Loucy (cell line): ENCODE data around the gene WDR7.

ENCODE experiments used
- H2AFZ ChIP-seq: fragments of 200-600 bp; sonication (generic); 2 replicates; pipeline ENCODE4 v1.6.0; 2016; ENCODE audit warnings: antibody characterized with exemption, mild to moderate bottlenecking, low read length, moderate library complexity
- H3F3A ChIP-seq: fragments of 200-600 bp; 2 replicates; pipeline ENCODE4 v1.6.0; 2016; ENCODE audit warnings: antibody characterized with exemption, low read depth, mild to moderate bottlenecking
- H3K27me3 ChIP-seq: fragments of 200-600 bp; sonication (generic); 2 replicates; pipeline ENCODE4 v1.6.1; 2014; ENCODE audit warnings: low read length, mild to moderate bottlenecking; ENCODE audit not compliant: insufficient read depth, poor library complexity, severe bottlenecking
- H3K36me3 ChIP-seq: fragments of 200-600 bp; sonication (generic); 2 replicates; pipeline ENCODE4 v1.6.1; 2016; ENCODE audit warnings: low read length; ENCODE audit not compliant: insufficient read depth
- H3K4me1 ChIP-seq: fragments of 200-600 bp; sonication (generic); 2 replicates; pipeline ENCODE4 v1.5.1; 2014; ENCODE audit warnings: low read length, mild to moderate bottlenecking; ENCODE audit not compliant: insufficient read depth, poor library complexity, severe bottlenecking
- H3K4me2 ChIP-seq: fragments of 200-600 bp; sonication (generic); 2 replicates; pipeline ENCODE4 v1.6.0; 2014; ENCODE audit warnings: antibody characterized with exemption, low read length, low read depth, mild to moderate bottlenecking; ENCODE audit not compliant: poor library complexity, severe bottlenecking
- H3K4me3 ChIP-seq: fragments of 200-600 bp; sonication (generic); 2 replicates; pipeline ENCODE4 v1.5.1; 2014; ENCODE audit warnings: low read length, mild to moderate bottlenecking, mixed read lengths; ENCODE audit not compliant: poor library complexity, severe bottlenecking
- H3K79me2 ChIP-seq: fragments of 200-600 bp; sonication (generic); 2 replicates; pipeline ENCODE4 v1.6.1; 2014; ENCODE audit warnings: low read length; ENCODE audit not compliant: insufficient read depth
- H3K9ac ChIP-seq: fragments of 200-600 bp; sonication (generic); 2 replicates; pipeline ENCODE4 v1.6.0; 2014; ENCODE audit warnings: mild to moderate bottlenecking, low read depth, low read length, moderate library complexity; ENCODE audit not compliant: poor library complexity, severe bottlenecking
- H3K9me2 ChIP-seq: fragments of 200-600 bp; sonication (generic); replicated peaks from 2 replicates; pipeline ENCODE4 v1.6.1; 2016; ENCODE audit warnings: low read depth, low read length, mixed read lengths
- H3K9me3 ChIP-seq: fragments of 200-600 bp; sonication (generic); 2 replicates; pipeline ENCODE4 v1.6.1; 2014; ENCODE audit warnings: mild to moderate bottlenecking, antibody characterized with exemption, low read length, low read depth; ENCODE audit not compliant: insufficient read depth
- H4K20me1 ChIP-seq: fragments of 200-600 bp; sonication (generic); 2 replicates; pipeline ENCODE4 v1.6.0; 2014; ENCODE audit warnings: antibody characterized with exemption, low read length, mild to moderate bottlenecking; ENCODE audit not compliant: insufficient read depth, poor library complexity, severe bottlenecking
- EZH2phosphoT487 ChIP-seq: fragments of 200-600 bp; IDR thresholded peaks from 2 replicates; pipeline ENCODE4 v1.6.1; 2018; ENCODE audit warnings: antibody characterized with exemption, mild to moderate bottlenecking, moderate library complexity, borderline replicate concordance
- TF ChIP-seq, protein P1 (sequence below): fragments of 200-600 bp; sonication (generic); conservative IDR thresholded peaks from 2 replicates; pipeline ENCODE4 v1.5.1; 2014; ENCODE audit warnings: mild to moderate bottlenecking, antibody characterized with exemption, low read length

WDR7 gene

DNA sequence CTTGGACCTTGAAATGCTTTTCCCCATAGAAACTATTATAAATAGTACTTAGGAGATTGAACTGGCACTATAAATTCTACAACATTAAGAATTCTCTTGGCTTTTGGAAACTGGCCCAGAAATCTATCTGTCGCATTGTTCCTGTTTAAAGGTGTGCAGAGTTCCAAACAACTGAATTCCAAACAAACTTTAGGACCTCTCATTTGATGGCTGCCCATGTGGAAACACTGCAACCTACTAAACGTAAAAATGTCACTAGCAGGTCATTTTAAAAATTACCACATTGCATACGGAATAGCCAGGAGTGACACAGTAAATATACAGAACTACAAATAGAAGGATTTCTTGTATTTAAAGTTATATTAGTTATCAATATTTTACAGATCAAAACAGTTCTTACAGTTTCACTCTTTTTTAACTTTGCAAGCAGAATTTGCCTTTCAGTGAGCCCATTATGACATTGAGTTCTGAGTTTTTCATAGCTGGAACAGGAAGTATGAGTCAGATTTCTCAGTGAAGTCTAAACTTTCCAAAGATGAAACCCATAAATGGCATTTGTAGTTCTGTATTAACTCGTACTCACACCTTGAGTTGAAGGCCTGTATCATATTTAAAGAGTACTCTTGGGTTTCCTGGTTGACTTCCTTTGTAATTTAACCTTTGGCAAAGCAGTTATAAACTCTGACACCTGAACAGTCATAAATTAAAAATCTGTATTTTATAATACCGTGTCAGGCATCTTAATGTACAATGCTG lies 353.4 kb downstream of the WDR7 start:
- Histone ChIP-seq H3K27me3 (no peaks in the 10 kb centered on the region), H4K20me1 (no peaks in the 10 kb centered on the region), H3K9ac (peak overlapping the region; percentile 54), H3K4me1 (peaks cover 69% of the 10 kb centered on the region), H3K9me2 (no peaks in the 10 kb centered on the region), H3K9me3 (no peaks in the 10 kb centered on the region), H3K4me3 (peak overlapping the region; percentile 55), H2AFZ (no peak overlapping the region; the same call in 1 of the 2 replicates), H3K4me2 (peak overlapping the region; percentile 79), H3K36me3 (no peaks in the 10 kb centered on the region), H3K79me2 (no peaks in the 10 kb centered on the region), H3F3A (peaks cover 12% of the 10 kb centered on the region; the same call in 1 of the 2 replicates)
- TF ChIP-seq EZH2phosphoT487, result no peak
- TF ChIP-seq, protein P1, sequence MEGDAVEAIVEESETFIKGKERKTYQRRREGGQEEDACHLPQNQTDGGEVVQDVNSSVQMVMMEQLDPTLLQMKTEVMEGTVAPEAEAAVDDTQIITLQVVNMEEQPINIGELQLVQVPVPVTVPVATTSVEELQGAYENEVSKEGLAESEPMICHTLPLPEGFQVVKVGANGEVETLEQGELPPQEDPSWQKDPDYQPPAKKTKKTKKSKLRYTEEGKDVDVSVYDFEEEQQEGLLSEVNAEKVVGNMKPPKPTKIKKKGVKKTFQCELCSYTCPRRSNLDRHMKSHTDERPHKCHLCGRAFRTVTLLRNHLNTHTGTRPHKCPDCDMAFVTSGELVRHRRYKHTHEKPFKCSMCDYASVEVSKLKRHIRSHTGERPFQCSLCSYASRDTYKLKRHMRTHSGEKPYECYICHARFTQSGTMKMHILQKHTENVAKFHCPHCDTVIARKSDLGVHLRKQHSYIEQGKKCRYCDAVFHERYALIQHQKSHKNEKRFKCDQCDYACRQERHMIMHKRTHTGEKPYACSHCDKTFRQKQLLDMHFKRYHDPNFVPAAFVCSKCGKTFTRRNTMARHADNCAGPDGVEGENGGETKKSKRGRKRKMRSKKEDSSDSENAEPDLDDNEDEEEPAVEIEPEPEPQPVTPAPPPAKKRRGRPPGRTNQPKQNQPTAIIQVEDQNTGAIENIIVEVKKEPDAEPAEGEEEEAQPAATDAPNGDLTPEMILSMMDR, result no peak

DNA sequence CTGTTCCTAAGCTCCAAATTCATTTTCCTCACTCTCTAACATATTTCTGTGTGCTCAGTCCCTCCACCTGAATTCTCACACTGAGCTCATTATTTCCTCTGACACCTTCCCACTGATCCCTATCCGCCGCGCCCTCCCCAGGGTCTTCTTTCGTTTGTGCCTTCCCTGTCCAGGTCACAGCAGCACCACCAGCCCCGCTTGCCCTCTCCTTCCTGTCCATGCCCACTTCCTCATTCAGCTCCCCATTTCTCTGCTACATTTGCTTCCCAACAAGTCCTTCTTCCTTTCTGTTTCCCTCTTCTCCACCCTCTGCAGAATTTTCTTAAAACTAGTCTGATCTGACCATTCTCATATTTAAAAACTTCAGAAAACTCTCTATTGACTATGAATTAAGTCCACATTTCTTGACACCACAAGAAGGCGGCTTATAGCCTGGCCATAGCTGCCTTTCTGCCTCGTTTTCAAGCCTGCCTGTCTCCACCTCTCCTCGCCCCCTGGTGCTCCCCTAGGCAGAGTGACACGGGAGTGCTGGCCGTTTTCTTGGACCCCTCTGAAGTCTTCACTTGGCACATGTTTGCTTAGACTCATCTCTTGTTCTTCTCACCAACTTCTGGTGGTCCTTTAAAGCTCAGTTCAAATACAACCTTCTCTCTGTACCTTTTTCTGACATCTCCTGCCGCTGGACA lies 357.0 kb downstream of the WDR7 start:
- TF ChIP-seq EZH2phosphoT487, result no peak
- H3K4me1 ChIP-seq, result peaks cover 43% of the 10 kb centered on the region
- H3K9me3 ChIP-seq, result no peaks in the 10 kb centered on the region
- no peaks in the 10 kb centered on the region for H3K9me2 ChIP-seq
- H4K20me1 ChIP-seq, result no peaks in the 10 kb centered on the region
- no peak overlapping the region for H3K9ac ChIP-seq
- peak overlapping the region; percentile 30; the same call in 1 of the 2 replicates for H2AFZ ChIP-seq
- no peak overlapping the region for H3K4me2 ChIP-seq
- H3F3A ChIP-seq, result peaks cover 12% of the 10 kb centered on the region; the same call in 1 of the 2 replicates
- no peaks in the 10 kb centered on the region for H3K27me3 ChIP-seq
- H3K79me2 ChIP-seq, result no peaks in the 10 kb centered on the region
- H3K4me3 ChIP-seq, result no peak overlapping the region
- H3K36me3 ChIP-seq, result no peaks in the 10 kb centered on the region

DNA sequence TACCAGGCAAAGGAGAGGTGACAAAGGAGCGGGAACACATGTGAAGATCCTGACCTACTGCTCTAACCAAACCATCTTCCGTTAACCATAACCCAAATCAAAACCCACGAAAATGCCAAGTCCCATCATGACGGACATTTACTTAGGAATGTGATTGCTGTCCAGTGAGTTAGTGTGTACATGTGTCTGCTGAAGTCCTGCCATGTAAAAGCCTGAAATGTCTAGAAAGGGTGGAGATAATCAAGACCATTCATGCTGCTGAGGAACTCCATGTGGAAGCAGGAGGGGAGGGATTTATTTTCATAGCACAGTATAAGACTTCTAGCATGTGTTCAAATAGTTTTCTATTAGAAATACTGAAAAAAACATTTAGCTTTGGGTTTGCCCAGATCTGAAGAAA lies 358.7 kb downstream of the WDR7 start:
- H3K4me3 ChIP-seq, result no peak overlapping the region
- no peak overlapping the region for H2AFZ ChIP-seq
- H3K9me2 ChIP-seq, result no peaks in the 10 kb centered on the region
- no peak for TF ChIP-seq EZH2phosphoT487
- TF ChIP-seq, protein P1, result no peak
- H3K9me3 ChIP-seq, result no peaks in the 10 kb centered on the region
- 0 out of 2 replicates have a peak, but pooled peaks cover 6% of the 10 kb centered on the region for H3F3A ChIP-seq
- H3K4me1 ChIP-seq, result peaks cover 28% of the 10 kb centered on the region
- no peaks in the 10 kb centered on the region for H4K20me1 ChIP-seq
- H3K9ac ChIP-seq, result no peak overlapping the region
- no peaks in the 10 kb centered on the region for H3K27me3 ChIP-seq
- no peaks in the 10 kb centered on the region for H3K36me3 ChIP-seq
- no peak overlapping the region for H3K4me2 ChIP-seq
- H3K79me2 ChIP-seq, result no peaks in the 10 kb centered on the region
